ENCODE data around the gene POMGNT1. TPM values are rescaled to one million over a fixed set of nuclear protein-coding genes. Genes with fewer than 3 reads are reported as not detected.

Gene POMGNT1
- total and polyA plus RNA-seq, 2 of the 13 experiments (the other 11 are each of a cell fraction or from before 2014, with no cell fraction given): 33.9 to 46.8 TPM

DNA sequence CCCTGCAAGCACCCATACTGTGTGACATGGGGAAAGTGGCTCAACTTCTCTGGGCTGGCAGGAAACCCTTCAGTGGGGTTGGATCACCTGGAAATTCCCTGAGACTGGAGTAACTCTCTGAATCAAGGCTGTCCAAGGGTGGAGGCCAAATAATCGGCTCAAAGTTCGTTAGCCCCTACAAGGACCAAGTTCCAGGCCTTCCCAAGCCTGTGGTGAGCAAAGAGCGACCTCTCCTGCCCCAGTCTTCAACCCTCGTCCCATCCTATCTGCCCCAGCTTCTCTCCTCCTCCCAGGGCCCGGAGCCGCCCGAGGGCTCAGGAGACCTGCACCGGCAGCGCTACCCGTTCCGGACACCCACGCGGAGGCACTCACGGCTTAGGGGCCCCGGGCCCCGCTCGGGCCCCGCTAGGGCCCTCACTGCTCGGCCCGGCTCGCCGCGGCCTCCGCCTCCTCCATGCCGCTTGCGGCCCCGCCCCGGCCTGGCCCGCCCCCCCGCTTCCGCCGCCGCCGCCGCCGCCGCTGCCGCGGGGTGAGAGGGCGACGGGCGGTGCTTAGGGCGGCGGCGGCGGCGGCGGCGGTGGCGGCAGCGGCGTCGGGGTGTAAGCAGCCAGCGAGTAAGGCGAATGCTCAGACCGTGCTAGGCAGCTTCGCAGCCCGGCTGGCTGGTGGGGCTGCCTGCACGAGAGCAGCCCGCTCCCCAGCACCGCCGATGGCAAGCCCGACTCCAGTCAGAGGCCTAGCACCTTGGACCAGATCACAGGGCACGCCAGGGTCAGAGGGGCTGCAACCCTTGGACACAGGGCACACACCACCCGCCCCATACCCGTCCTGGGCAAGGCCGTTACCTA, at the start of gene POMGNT1 (continued):
- TF ChIP-seq ATF1 (CRISPR knock-in tag; IDR thresholded peaks at IDR 0.05) (no peak), PHF5A (CRISPR knock-in tag; IDR thresholded peaks at IDR 0.05; ENCODE audit: low read depth, unreplicated experiment) (no peak), ZNF468 (CRISPR knock-in tag; IDR thresholded peaks at IDR 0.05) (no peak), ATF7-NPFF (CRISPR knock-in tag; IDR thresholded peaks at IDR 0.05; ENCODE audit: low read depth) (no peak; the same call in 1 of the 2 replicates), ZNF530 (CRISPR knock-in tag; IDR thresholded peaks at IDR 0.05; ENCODE audit: low read depth) (no peak), SP1 (IDR thresholded peaks at IDR 0.05) (no peak), SP1 (CRISPR knock-in tag; IDR thresholded peaks at IDR 0.05) (no peak), DBP (CRISPR knock-in tag; IDR thresholded peaks at IDR 0.05; ENCODE audit: not compliant biosample characterization) (no peak), FLYWCH1 (CRISPR knock-in tag; IDR thresholded peaks at IDR 0.05) (no peak), ZNF550 (CRISPR knock-in tag; IDR thresholded peaks at IDR 0.05; ENCODE audit: borderline replicate concordance) (no peak), ZNF557 (CRISPR knock-in tag; IDR thresholded peaks at IDR 0.05) (no peak), ZNF768 (CRISPR knock-in tag; IDR thresholded peaks at IDR 0.05) (peak; percentile 99), ZNF576 (CRISPR knock-in tag; IDR thresholded peaks at IDR 0.05) (no peak), FOXC1 (CRISPR knock-in tag; IDR thresholded peaks at IDR 0.05; ENCODE audit: borderline replicate concordance) (no peak), ZNF570 (CRISPR knock-in tag; IDR thresholded peaks at IDR 0.05; ENCODE audit: borderline replicate concordance) (no peak), ZNF841 (CRISPR knock-in tag; IDR thresholded peaks at IDR 0.05; ENCODE audit: borderline replicate concordance) (no peak), ATF7 (IDR thresholded peaks at IDR 0.05) (no peak), ATF7 (CRISPR knock-in tag; IDR thresholded peaks at IDR 0.05) (no peak), CCDC6 (CRISPR knock-in tag; IDR thresholded peaks at IDR 0.05) (no peak)
- TF ChIP-seq, protein P1, sequence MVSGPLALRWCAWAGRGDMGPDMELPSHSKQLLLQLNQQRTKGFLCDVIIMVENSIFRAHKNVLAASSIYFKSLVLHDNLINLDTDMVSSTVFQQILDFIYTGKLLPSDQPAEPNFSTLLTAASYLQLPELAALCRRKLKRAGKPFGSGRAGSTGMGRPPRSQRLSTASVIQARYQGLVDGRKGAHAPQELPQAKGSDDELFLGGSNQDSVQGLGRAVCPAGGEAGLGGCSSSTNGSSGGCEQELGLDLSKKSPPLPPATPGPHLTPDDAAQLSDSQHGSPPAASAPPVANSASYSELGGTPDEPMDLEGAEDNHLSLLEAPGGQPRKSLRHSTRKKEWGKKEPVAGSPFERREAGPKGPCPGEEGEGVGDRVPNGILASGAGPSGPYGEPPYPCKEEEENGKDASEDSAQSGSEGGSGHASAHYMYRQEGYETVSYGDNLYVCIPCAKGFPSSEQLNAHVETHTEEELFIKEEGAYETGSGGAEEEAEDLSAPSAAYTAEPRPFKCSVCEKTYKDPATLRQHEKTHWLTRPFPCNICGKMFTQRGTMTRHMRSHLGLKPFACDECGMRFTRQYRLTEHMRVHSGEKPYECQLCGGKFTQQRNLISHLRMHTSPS (CRISPR knock-in tag; IDR thresholded peaks at IDR 0.05; ENCODE audit: low read depth): peak; percentile 39; the same call in 1 of the 2 replicates
- TF ChIP-seq, protein P2, sequence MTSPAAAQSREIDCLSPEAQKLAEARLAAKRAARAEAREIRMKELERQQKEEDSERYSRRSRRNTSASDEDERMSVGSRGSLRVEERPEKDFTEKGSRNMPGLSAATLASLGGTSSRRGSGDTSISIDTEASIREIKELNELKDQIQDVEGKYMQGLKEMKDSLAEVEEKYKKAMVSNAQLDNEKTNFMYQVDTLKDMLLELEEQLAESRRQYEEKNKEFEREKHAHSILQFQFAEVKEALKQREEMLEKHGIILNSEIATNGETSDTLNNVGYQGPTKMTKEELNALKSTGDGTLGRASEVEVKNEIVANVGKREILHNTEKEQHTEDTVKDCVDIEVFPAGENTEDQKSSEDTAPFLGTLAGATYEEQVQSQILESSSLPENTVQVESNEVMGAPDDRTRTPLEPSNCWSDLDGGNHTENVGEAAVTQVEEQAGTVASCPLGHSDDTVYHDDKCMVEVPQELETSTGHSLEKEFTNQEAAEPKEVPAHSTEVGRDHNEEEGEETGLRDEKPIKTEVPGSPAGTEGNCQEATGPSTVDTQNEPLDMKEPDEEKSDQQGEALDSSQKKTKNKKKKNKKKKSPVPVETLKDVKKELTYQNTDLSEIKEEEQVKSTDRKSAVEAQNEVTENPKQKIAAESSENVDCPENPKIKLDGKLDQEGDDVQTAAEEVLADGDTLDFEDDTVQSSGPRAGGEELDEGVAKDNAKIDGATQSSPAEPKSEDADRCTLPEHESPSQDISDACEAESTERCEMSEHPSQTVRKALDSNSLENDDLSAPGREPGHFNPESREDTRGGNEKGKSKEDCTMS (CRISPR knock-in tag; conservative IDR thresholded peaks at IDR 0.05): no peak
- TF ChIP-seq, protein P3, sequence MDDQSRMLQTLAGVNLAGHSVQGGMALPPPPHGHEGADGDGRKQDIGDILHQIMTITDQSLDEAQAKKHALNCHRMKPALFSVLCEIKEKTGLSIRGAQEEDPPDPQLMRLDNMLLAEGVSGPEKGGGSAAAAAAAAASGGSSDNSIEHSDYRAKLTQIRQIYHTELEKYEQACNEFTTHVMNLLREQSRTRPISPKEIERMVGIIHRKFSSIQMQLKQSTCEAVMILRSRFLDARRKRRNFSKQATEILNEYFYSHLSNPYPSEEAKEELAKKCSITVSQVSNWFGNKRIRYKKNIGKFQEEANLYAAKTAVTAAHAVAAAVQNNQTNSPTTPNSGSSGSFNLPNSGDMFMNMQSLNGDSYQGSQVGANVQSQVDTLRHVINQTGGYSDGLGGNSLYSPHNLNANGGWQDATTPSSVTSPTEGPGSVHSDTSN (CRISPR knock-in tag; IDR thresholded peaks at IDR 0.05; ENCODE audit: borderline replicate concordance): no peak

Measured in HepG2 (cell line).